Astrocyte of the cerebellum (primary cell): Measurements from ENCODE around the gene EXD3.
"Not testable (repeated sequence)": the region's sequence is repeated elsewhere in the genome, so short reads cannot be mapped to it uniquely, and the experiment has no call there.

Experiments used
- DNase-seq: peaks from one replicate; pipeline ENCODE4 v3.0.0-alpha.2; 2011; ENCODE audit warnings: low read depth
- H3K4me3 ChIP-seq: 2 replicates; pipeline ENCODE4 v1.5.1; 2011; ENCODE audit warnings: mild to moderate bottlenecking, low read depth, low read length, moderate library complexity
- in situ Hi-C: cut with HindIII; loops from 2 replicates; pipeline ENCODE4 v1.10.0; 2017; ENCODE audit warnings: low sequenced_read_pairs
- TF ChIP-seq, protein P1 (sequence below): IDR thresholded peaks from 2 replicates; pipeline ENCODE4 v1.5.1; 2012; ENCODE audit warnings: low read length, low read depth, moderate library complexity, mild to moderate bottlenecking; ENCODE audit errors: missing control alignments

EXD3 gene

GRCh38 chr9:137454145-137454596, 31.2 kb upstream of the EXD3 start:
- TF ChIP-seq, protein P1, sequence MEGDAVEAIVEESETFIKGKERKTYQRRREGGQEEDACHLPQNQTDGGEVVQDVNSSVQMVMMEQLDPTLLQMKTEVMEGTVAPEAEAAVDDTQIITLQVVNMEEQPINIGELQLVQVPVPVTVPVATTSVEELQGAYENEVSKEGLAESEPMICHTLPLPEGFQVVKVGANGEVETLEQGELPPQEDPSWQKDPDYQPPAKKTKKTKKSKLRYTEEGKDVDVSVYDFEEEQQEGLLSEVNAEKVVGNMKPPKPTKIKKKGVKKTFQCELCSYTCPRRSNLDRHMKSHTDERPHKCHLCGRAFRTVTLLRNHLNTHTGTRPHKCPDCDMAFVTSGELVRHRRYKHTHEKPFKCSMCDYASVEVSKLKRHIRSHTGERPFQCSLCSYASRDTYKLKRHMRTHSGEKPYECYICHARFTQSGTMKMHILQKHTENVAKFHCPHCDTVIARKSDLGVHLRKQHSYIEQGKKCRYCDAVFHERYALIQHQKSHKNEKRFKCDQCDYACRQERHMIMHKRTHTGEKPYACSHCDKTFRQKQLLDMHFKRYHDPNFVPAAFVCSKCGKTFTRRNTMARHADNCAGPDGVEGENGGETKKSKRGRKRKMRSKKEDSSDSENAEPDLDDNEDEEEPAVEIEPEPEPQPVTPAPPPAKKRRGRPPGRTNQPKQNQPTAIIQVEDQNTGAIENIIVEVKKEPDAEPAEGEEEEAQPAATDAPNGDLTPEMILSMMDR, result no peak
- no peak overlapping the region for H3K4me3 ChIP-seq
- no peak for DNase-seq
- in situ Hi-C loops, result no loop called here

DNA sequence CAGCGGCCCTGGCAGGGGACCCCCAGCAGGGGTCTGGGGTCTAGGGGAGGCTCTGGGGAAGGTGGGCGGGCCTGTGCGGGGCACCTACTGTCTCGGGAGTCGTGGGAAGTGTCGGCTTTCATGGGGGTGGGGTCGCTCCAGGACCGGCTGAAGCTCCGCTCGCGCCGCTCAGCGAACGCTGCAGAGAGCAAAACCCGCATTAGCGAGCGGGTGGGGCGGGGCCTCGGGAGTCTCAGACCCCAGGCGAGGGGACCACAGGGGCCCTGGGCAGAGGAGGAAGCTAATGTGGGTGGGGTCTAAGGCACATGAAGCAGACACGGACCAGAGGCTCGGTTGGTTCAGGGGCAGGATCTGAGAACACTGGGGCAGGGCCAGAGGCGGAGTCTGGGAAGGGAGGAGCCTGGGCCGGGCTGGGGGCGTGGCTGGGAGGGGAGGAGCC, 30.7 kb upstream of the EXD3 start:
- TF ChIP-seq, protein P1, result no peak
- no peak overlapping the region for H3K4me3 ChIP-seq
- in situ Hi-C loops, result no loop called here
- DNase-seq, result no peak

GRCh38 chr9:137452761-137453642, 30.0 kb upstream of the EXD3 start:
- in situ Hi-C loops, result no loop called here
- no peak for DNase-seq

DNA sequence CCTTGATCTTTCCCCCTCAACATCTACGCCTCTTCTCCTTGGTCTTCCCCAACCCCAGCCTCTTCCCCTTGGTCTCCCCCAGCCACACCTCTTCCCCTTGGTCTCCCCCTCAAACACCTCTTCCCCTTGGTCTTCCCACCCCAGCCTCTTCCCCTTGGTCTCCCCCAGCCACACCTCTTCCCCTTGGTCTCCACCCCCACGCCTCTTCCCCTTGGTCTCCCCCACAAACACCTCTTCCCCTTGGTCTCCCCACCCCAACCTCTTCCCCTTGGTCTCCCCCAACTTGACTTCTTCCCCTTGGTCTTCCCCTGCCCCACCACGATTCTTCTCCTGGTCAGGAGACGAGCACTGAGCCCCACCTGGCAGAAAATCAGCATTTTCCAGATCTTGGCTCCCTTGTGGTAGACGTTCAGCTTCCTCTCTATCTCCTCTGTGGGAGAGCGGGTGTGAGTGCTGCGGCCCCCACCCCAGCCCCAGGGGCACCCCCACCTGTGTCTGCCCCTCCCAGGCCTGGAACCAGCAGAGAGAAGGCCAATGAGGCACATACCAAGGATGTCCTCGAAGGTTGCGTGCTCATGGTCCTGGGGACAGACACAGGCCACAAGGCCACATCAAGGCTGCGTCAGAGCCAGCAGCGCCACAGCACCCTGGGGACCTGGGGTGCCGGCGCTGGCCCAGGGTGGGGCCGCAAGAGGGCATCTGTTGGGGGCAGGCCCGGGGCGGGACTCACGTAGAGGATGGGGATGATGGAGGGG, 29.2 kb upstream of the EXD3 start:
- DNase-seq, result no peak
- in situ Hi-C loops, result no loop called here
- TF ChIP-seq, protein P1, result no peak
- H3K4me3 ChIP-seq, result no peak overlapping the region

More at GRCh38 chr9:137452761-137453642, 30.0 kb upstream of the EXD3 start:
- TF ChIP-seq, protein P1, result no peak
- no peak overlapping the region for H3K4me3 ChIP-seq

- DNase-seq, in situ Hi-C loops, H3K4me3 ChIP-seq: not testable (repeated sequence)
Observed at GRCh38 chr9:137451264-137452005, 28.5 kb upstream of the EXD3 start.

- DNase-seq, in situ Hi-C loops, H3K4me3 ChIP-seq: not testable (repeated sequence)
Observed at GRCh38 chr9:137450539-137451222, 27.7 kb upstream of the EXD3 start.
